Measurements from ENCODE around the gene LLCFC1.
"Not testable (repeated sequence)": the region's sequence is repeated elsewhere in the genome, so short reads cannot be mapped to it uniquely, and the experiment has no call there.

The LLCFC1 gene

DNA sequence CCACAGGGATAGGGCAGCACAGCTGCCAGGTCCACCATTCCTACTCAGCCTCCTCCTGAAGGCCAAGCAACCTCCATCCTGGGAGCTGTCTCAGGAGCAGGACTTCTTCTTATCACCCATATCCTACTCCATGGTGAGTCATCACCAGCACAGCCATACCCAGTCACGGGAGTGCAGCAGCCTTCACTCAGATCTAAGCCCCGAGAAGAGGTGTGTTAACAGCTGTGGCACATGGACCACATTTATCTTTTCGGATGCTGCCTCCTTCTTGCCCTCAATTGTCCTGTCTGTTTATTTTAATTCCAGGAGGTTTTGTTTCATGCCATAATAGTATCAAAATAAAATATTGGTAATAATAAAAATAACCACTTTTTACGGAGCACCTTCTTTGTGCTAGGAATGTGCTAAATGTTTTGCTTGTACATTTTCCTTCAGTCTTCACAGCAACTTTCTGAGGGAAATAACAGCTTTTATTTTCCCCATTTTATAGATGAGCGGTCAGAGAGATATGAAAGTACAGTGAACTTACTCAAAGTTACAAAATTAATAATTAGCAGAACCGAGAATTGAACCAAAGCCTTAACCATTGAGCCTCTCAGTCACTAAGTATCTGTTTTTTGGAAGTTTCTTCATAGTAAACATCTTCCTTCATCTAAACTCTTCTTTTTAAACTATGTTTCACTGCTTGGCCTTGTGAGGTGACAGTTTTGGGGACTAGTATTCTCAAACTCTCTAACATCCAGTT is 25.4 kb downstream of the LLCFC1 start:
- DNase-seq (ENCODE audit: low read depth), result no peak
- no peak overlapping the region for H3K4me3 ChIP-seq (ENCODE audit: low read depth, low read length)

DNA sequence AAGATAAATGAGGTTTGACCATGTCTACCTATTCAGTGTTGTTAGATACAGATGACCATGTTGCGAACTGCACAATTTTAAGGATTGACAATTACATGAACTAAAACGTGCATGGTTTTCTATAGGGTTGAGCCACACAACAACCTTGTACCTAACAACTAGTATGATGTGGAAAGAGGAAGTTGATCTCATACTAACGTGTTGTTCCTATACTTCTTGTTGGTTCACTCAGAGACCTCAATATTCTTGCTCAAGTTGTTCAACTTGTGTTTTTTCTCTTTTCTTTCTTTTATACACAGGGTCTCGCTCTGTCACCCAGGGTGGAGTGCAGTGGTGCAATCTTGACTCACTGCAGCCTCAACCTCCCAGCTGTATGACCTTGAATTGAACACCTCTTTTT is 28.9 kb downstream of the LLCFC1 start:
- no peak for DNase-seq (ENCODE audit: low read depth)
- H3K4me3 ChIP-seq (ENCODE audit: low read depth, low read length), result no peak overlapping the region

DNA sequence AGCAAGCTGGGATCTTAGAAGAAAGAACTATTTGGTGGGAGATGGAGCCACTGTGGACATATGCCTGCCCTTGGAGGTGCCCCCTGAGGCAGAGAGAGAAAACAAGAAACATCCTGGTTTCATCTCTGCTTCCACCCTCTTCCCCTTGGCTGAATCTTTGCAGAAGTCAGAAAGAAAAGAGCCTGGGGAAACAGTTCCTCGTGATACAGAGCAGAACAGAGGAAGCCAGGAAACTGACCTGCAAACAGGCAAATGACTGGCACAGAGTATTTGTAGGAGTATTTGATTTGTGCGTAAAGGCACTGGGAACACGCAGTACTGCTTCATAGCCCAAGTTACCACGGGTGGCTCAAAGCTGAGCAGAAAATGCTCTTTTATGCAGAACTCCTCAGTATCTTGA is 29.9 kb downstream of the LLCFC1 start:
- no peak overlapping the region for H3K4me3 ChIP-seq (ENCODE audit: low read depth, low read length)
- DNase-seq (ENCODE audit: low read depth), result no peak

DNA sequence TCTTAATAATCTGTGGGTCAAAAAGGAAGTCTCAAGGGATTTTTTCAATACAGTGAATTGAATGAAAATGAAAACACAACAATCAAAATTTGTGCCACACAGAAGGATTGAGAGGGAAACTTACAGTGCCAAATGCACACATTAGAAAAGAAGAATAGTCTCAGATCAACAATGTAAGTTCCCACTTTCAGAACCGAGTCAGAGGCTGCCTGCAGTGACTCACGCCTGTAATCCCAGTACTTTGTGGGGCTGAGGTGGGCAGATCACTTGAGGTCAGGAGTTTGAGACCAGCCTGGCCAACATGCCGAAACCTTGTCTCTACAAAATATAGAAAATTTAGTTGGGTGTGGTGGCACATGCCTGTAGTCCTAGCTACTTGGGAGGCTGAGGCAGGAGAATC is 35.3 kb downstream of the LLCFC1 start:
- DNase-seq (ENCODE audit: low read depth), result no peak
- no peak overlapping the region for H3K4me3 ChIP-seq (ENCODE audit: low read depth, low read length)

DNA sequence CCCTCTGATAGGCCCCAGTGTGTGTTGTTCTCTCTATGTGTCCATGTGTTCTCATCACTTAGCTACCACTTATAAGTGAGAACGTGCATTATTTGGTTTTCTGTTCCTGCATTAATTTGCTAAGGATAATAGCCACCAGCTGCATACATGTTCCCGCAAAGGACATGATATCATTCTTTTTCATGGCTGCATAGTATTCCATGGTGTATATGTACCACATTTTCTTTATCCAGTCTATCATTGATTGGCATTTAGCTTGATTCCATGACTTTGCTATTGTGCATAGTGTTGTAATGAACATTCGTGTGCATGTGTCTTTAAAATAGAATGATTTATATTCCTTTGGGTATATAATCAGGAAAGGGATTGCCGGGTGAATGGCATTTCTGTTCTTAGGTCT is 39.1 kb downstream of the LLCFC1 start:
- not testable (repeated sequence) for H3K4me3 ChIP-seq (ENCODE audit: low read depth, low read length); DNase-seq (ENCODE audit: low read depth)

DNA sequence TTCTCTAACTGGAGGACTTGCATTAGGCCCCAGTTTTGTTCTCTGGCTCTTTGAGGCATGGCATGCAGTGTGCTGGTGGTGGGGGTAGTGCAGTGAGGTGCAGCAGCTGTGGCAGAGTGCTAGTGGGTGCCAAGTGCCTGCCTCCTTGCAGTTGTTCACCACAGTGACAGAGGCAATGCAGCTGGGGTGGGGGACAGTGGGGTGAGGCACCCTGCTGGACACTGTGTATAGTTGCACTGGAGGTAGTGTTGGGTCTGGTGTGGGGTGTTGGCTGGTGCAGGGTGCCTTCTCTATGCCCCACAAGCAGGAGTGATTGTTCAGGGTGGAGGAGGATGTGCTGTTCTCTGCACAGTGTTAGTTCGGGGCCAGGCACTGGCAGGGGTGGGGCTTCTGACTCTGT is 44.5 kb downstream of the LLCFC1 start:
- no peak overlapping the region for H3K4me3 ChIP-seq (ENCODE audit: low read depth, low read length)
- DNase-seq (ENCODE audit: low read depth), result no peak

DNA sequence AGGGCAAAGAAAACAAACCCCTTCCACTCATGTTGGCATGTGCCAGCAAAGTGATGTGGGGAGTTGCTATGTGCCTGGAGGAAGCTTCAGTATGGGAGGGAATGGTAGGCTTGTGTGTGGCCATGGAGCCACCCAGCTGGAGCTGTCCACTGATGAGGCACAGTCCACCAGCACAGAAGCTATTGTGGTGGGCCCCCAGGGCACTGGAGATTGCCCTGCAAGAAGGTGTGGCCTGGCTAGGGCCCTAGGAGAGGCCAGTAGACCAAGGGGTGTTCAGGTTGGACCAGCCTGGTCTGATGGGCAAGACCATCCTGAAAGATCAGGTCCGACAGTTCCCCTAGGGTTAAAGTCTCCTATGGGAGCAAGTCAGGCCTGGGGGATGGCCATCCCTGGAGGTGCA is 45.0 kb downstream of the LLCFC1 start:
- no peak overlapping the region for H3K4me3 ChIP-seq (ENCODE audit: low read depth, low read length)
- DNase-seq (ENCODE audit: low read depth), result no peak
